Right lobe of liver (tissue), 4 donors: ENCODE measurements around the gene SLCO2A1.

Experiments
- CTCF ChIP-seq, 4 donors: fragments of 200-600 bp in 3 of 4; fragments of 450-650 bp in 1 of 4; IDR thresholded peaks; one replicate each; pipeline versions ENCODE4 v1.5.1 to v1.8.0; 2016 to 2022; ENCODE audit warnings: antibody characterized with exemption in 4 of 4, mild to moderate bottlenecking in 2 of 4
- POLR2A ChIP-seq: fragments of 450-650 bp; IDR thresholded peaks from one replicate; pipeline ENCODE4 v1.6.1; 2017; ENCODE audit warnings: antibody characterized with exemption, mild to moderate bottlenecking
- donor health status: DM: no; HTN: no; CAD: no.
- donor health status: DM: no; HTN: no; CAD: no.
- donor health status: DM: no; HTN: yes; CAD: no.

GRCh38 chr3:133991637-133992036 lies 38.1 kb downstream of the SLCO2A1 start:
- TF ChIP-seq CTCF (IDR thresholded peaks at IDR 0.05) (no peak), POLR2A (no peak)
